ENCODE measurements around the gene ARHGAP44. TPM values are rescaled to one million over a fixed set of nuclear protein-coding genes. Genes with fewer than 3 reads are reported as not detected.

ARHGAP44 gene
- total RNA-seq, 5 donors from 2014 or later (not counting 1 experiment from before 2014, with no cell fraction given): 0.15 to 0.39 (median 0.38) TPM; not detected in 2

Other genes with a start within 250 kb of the ARHGAP44 start
- not detected for gene MYOCD, start 123.6 kb upstream of the ARHGAP44 start, total RNA-seq
- gene ELAC2, start 228.5 kb downstream of the ARHGAP44 start, total RNA-seq: 10 to 100 TPM; 62.5 to 71.6 (median 66.4) TPM